GM23248 (cell line): ENCODE results near the gene DDX28. TPM values are rescaled to one million over a fixed set of nuclear protein-coding genes. Genes with fewer than 3 reads are reported as not detected.

ENCODE experiments used
- DNase-seq: peaks from one replicate; pipeline ENCODE4 v3.0.0-alpha.2; 2015
- H2AFZ ChIP-seq: fragments of 200-600 bp; sonication (generic); 2 replicates; pipeline ENCODE4 v1.6.1; 2016; ENCODE audit warnings: antibody characterized with exemption
- H3F3A ChIP-seq: fragments of 200-600 bp; sonication (generic); 2 replicates; pipeline ENCODE4 v1.6.1; 2016; ENCODE audit warnings: mild to moderate bottlenecking, antibody characterized with exemption, mixed run types; ENCODE audit not compliant: insufficient read depth
- H3K27ac ChIP-seq: fragments of 200-600 bp; sonication (generic); 2 replicates; pipeline ENCODE4 v1.5.1; 2016; ENCODE audit warnings: mild to moderate bottlenecking
- H3K27me3 ChIP-seq: fragments of 200-600 bp; sonication (generic); replicated peaks from 2 replicates; pipeline ENCODE4 v1.6.1; 2016; ENCODE audit warnings: mild to moderate bottlenecking; ENCODE audit not compliant: insufficient read depth
- H3K36me3 ChIP-seq: fragments of 200-600 bp; sonication (generic); 2 replicates; pipeline ENCODE4 v1.6.1; 2016; ENCODE audit warnings: low read depth, mild to moderate bottlenecking
- H3K4me1 ChIP-seq: fragments of 200-600 bp; sonication (generic); 2 replicates; pipeline ENCODE4 v1.6.1; 2016; ENCODE audit warnings: mild to moderate bottlenecking; ENCODE audit not compliant: insufficient read depth
- H3K4me2 ChIP-seq: fragments of 200-600 bp; sonication (generic); one replicate; pipeline ENCODE4 v1.6.1; 2016; ENCODE audit warnings: mild to moderate bottlenecking; ENCODE audit not compliant: unreplicated experiment
- H3K4me3 ChIP-seq: fragments of 200-600 bp; sonication (generic); 2 replicates; pipeline ENCODE4 v1.5.1; 2016; ENCODE audit warnings: mild to moderate bottlenecking
- H3K79me2 ChIP-seq: fragments of 200-600 bp; sonication (generic); 2 replicates; pipeline ENCODE4 v1.6.1; 2016; ENCODE audit warnings: mild to moderate bottlenecking; ENCODE audit not compliant: insufficient read depth
- H3K9ac ChIP-seq: fragments of 200-600 bp; sonication (generic); 2 replicates; pipeline ENCODE4 v1.6.1; 2016; ENCODE audit warnings: mild to moderate bottlenecking
- H3K9me2 ChIP-seq: fragments of 200-600 bp; sonication (generic); 2 replicates; pipeline ENCODE4 v1.6.1; 2016; ENCODE audit warnings: mixed run types, mild to moderate bottlenecking, moderate library complexity; ENCODE audit not compliant: insufficient read depth
- H3K9me3 ChIP-seq: fragments of 200-600 bp; sonication (generic); one replicate; pipeline ENCODE4 v1.6.1; 2017; ENCODE audit warnings: low read depth
- H4K20me1 ChIP-seq: fragments of 200-600 bp; sonication (generic); 2 replicates; pipeline ENCODE4 v1.6.0; 2016; ENCODE audit not compliant: insufficient read depth
- EZH2 ChIP-seq: fragments of 200-600 bp; sonication (generic); IDR thresholded peaks from 2 replicates; pipeline ENCODE4 v1.6.1; 2018; ENCODE audit warnings: antibody characterized with exemption, mild to moderate bottlenecking; ENCODE audit not compliant: insufficient read depth, poor library complexity, severe bottlenecking
- EZH2phosphoT487 ChIP-seq: fragments of 200-600 bp; sonication (generic); IDR thresholded peaks from 2 replicates; pipeline ENCODE4 v1.6.1; 2018; ENCODE audit warnings: antibody characterized with exemption, moderate library complexity, mild to moderate bottlenecking, low read depth; ENCODE audit not compliant: insufficient read depth
- WGBS, 2 experiments: methylation state at CpG; one replicate each; pipeline ENCODE4 v1.1.6; 2015 to 2017; ENCODE audit warnings: low lambda C conversion rate in 2 of 2, low coverage in 1 of 2; ENCODE audit errors: missing lambda C conversion rate in 2 of 2; 5-methylcytosine and 5-hydroxymethylcytosine counted together
- in situ Hi-C: fragments of 300-500 bp; cut with MboI; formaldehyde crosslinking; loops from 2 replicates; pipeline ENCODE4 v1.15.0; 2020
- polyA plus RNA-seq: library from polyadenylated mRNA; unstranded; fragments of >200 nt; fragmentation: Nextera tagmentation; extraction: Ambion mirVana; gene quantifications from 2 replicates; pipeline ENCODE4 v1.2.1, GENCODE V29; 2016
- total RNA-seq: library from RNA; depleted of rRNA; stranded (reverse); fragments of >200 nt; shearing (Covaris generic); gene quantifications from 2 replicates; pipeline ENCODE4 v1.2.3, GENCODE V29; 2014

Gene DDX28
- total and polyA plus RNA-seq, 2 experiments from 2014 or later = 8.8 to 9.0 TPM

GRCh38 chr16:68070249-68070730 lies 47.3 kb upstream of the DDX28 start:
- peaks cover 8% of the 10 kb centered on the region for H3K4me1 ChIP-seq
- H3F3A ChIP-seq = peaks cover 12% of the 10 kb centered on the region; the same call in 1 of the 2 replicates
- in situ Hi-C loops = no loop called here
- H3K9me3 ChIP-seq = no peaks in the 10 kb centered on the region
- H3K27me3 ChIP-seq = no peaks in the 10 kb centered on the region
- no peak overlapping the region for H3K27ac ChIP-seq
- no peaks in the 10 kb centered on the region for H3K9me2 ChIP-seq
- H3K4me3 ChIP-seq = no peak overlapping the region
- H2AFZ ChIP-seq = no peak overlapping the region
- no peak for DNase-seq
- no peaks in the 10 kb centered on the region for H4K20me1 ChIP-seq
- H3K9ac ChIP-seq = no peak overlapping the region
- no peak overlapping the region for H3K4me2 ChIP-seq
- no peaks in the 10 kb centered on the region for H3K36me3 ChIP-seq
- no peaks in the 10 kb centered on the region for H3K79me2 ChIP-seq
- WGBS, 2 experiments = 98 to 100% methylated on average over 2 of the region's 2 CpGs
- TF ChIP-seq EZH2 = no peak
- TF ChIP-seq EZH2phosphoT487 = no peak

DNA sequence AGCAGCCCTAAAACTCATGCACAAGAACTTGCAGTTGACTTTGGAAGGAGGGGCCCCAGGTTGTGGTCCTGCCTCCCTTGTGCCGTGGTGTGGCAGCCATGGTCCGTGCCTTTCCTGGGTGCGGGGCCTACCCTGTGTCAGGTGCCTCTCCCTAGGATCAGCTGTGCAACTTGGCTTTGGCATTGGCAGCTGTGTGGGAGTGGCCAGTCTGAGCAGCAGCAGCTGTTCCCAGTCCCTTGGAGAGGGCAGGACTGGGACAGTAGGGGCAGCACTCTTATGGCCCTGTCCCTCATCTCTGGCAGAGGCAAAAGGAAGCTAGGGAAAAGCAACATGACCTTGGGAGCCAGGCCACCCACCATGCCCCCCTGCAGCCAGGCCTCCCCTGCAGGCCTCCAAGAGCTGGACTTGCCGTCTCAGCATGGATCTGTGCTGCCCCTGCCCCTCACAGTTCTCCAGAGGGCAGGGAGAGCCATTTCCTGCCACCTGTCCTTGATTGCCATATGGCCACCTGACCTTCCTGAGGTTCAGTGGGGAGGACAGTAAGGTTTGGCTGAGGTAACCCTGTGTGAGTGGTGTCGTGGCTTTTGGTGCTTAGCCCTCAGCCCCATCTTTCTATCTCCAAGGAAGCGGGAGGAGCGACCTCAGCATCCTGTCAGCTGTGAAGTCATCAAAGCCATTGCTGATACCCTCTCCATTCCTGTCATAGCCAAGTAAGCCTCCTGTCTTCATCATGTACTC lies 46.6 kb upstream of the DDX28 start:
- Histone ChIP-seq H3K36me3 (no peaks in the 10 kb centered on the region), H3K9me3 (no peaks in the 10 kb centered on the region), H3K4me3 (no peak overlapping the region), H2AFZ (no peak overlapping the region), H3F3A (peaks cover 18% of the 10 kb centered on the region; the same call in 1 of the 2 replicates), H3K9ac (no peak overlapping the region), H3K9me2 (no peaks in the 10 kb centered on the region), H3K27me3 (no peaks in the 10 kb centered on the region), H3K79me2 (no peaks in the 10 kb centered on the region), H3K4me1 (peaks cover 14% of the 10 kb centered on the region), H3K4me2 (no peak overlapping the region), H3K27ac (no peak overlapping the region), H4K20me1 (no peaks in the 10 kb centered on the region)
- no peak for DNase-seq
- 98 to 100% methylated on average over 7 of the region's 7 CpGs for WGBS, 2 experiments
- TF ChIP-seq EZH2 (no peak), EZH2phosphoT487 (no peak)
- in situ Hi-C loops = no loop called here

DNA sequence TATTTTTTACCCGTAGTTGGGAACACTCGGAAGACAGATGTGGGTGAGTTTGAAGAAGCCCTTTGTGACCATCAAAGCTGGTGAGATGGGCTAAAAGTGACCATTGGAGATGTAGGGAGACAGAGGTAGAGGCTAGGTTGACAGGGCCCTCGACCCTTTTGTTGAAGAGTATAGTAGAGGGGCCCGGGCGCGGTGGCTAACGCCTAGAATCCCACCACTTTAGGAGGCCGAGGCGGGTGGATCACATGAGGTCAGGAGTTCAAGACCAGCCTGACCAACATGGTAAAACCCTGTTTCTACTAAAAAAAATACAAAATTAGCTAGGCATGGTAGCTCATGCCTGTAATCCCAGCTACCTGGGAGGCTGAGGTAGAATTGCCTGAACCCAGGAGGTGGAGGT lies 45.9 kb upstream of the DDX28 start:
- no peaks in the 10 kb centered on the region for H4K20me1 ChIP-seq
- in situ Hi-C loops = no loop called here
- WGBS, 2 experiments = 92 to 97% methylated on average over 9 of the region's 9 CpGs

DNA sequence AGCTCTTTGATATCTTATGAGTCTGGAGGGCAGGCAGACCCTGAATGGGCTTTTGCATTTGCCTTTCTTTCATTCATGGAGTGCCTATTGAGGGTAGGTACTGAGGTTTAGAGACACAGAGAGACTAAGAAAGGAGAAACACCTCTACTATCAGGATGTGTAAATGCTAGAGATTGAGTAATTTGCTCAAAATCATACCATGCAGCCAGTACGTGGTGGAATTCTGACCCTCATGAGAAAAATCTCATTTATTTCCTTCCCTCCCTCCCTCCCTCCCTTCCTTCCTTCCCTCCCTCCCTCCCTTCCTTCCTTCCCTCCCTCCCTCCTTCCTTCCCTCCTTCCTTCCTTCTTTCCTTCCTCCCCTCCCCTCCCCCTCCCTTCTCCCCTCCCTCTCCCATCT lies 43.7 kb upstream of the DDX28 start:
- H3K79me2 ChIP-seq = no peaks in the 10 kb centered on the region
- H3K27ac ChIP-seq = no peak overlapping the region
- no peaks in the 10 kb centered on the region for H3K9me3 ChIP-seq
- H2AFZ ChIP-seq = no peak overlapping the region
- H3K4me3 ChIP-seq = no peak overlapping the region
- no peaks in the 10 kb centered on the region for H4K20me1 ChIP-seq
- DNase-seq = no peak
- peaks cover under 1% of the 10 kb centered on the region; the same call in 1 of the 2 replicates for H3K36me3 ChIP-seq
- H3K9ac ChIP-seq = no peak overlapping the region
- no peak overlapping the region for H3K4me2 ChIP-seq
- in situ Hi-C loops = no loop called here
- H3F3A ChIP-seq = peaks cover 32% of the 10 kb centered on the region
- H3K27me3 ChIP-seq = no peaks in the 10 kb centered on the region
- peaks cover 20% of the 10 kb centered on the region for H3K4me1 ChIP-seq
- H3K9me2 ChIP-seq = no peaks in the 10 kb centered on the region
- no peak for TF ChIP-seq EZH2phosphoT487
- no peak for TF ChIP-seq EZH2
- 29 to 48% methylated on average over 1 of the region's 1 CpG for WGBS, 2 experiments

More for the DNA sequence above, 45.9 kb upstream of the DDX28 start:
- TF ChIP-seq EZH2phosphoT487 (no peak), EZH2 (no peak)
- H3K27me3 ChIP-seq = no peaks in the 10 kb centered on the region
- no peaks in the 10 kb centered on the region for H3K79me2 ChIP-seq
- peaks cover 22% of the 10 kb centered on the region for H3K4me1 ChIP-seq
- H3K9me2 ChIP-seq = no peaks in the 10 kb centered on the region
- H3F3A ChIP-seq = peaks cover 25% of the 10 kb centered on the region
- H3K4me2 ChIP-seq = no peak overlapping the region
- no peak overlapping the region for H3K4me3 ChIP-seq
- no peak for DNase-seq
- no peaks in the 10 kb centered on the region for H3K36me3 ChIP-seq
- no peak overlapping the region for H2AFZ ChIP-seq
- no peak overlapping the region for H3K9ac ChIP-seq
- H3K27ac ChIP-seq = no peak overlapping the region
- no peaks in the 10 kb centered on the region for H3K9me3 ChIP-seq
